Mesenchymal stem cell (in vitro differentiated cells and primary cell): ENCODE measurements around the gene SIRPG.

ENCODE experiments used
- DNase-seq: peaks from one replicate; pipeline ENCODE4 v3.0.0-alpha.2; 2013
- H2AFZ ChIP-seq: one replicate; pipeline ENCODE4 v1.6.1; 2013; ENCODE audit warnings: low read depth, mild to moderate bottlenecking, control low read depth, inconsistent platforms, low read length, moderate library complexity
- H2AK5ac ChIP-seq: 2 replicates; pipeline ENCODE4 v1.6.1; 2013; ENCODE audit warnings: low read length, moderate library complexity, mild to moderate bottlenecking, inconsistent platforms; ENCODE audit not compliant: severe bottlenecking
- H2BK120ac ChIP-seq: one replicate; pipeline ENCODE4 v1.6.1; 2013; ENCODE audit warnings: low read depth, mild to moderate bottlenecking, inconsistent platforms, low read length, moderate library complexity
- H2BK12ac ChIP-seq, 2 experiments: one replicate each; pipeline ENCODE4 v1.6.1; 2013; ENCODE audit warnings: inconsistent platforms in 2 of 2, low read length in 2 of 2, mild to moderate bottlenecking in 2 of 2, moderate library complexity in 2 of 2, control low read depth in 1 of 2
- H2BK15ac ChIP-seq: one replicate; pipeline ENCODE4 v1.6.1; 2013; ENCODE audit warnings: mild to moderate bottlenecking, low read depth, inconsistent platforms; ENCODE audit not compliant: poor library complexity, severe bottlenecking
- H2BK5ac ChIP-seq: 2 replicates; pipeline ENCODE4 v1.6.1; 2013; ENCODE audit warnings: low read depth, mild to moderate bottlenecking, low read length, control low read depth, inconsistent platforms; ENCODE audit not compliant: poor library complexity, severe bottlenecking
- H3K14ac ChIP-seq, 2 experiments: one replicate each; pipeline ENCODE4 v1.6.1; 2013; ENCODE audit warnings: inconsistent platforms in 2 of 2, low read length in 2 of 2, control low read depth in 1 of 2, mild to moderate bottlenecking in 1 of 2, moderate library complexity in 1 of 2
- H3K18ac ChIP-seq, 2 experiments: one replicate each; pipeline ENCODE4 v1.6.1; 2013; ENCODE audit warnings: inconsistent platforms in 2 of 2, low read length in 2 of 2, control low read depth in 1 of 2, low read depth in 1 of 2, mild to moderate bottlenecking in 1 of 2
- H3K23ac ChIP-seq, 2 experiments: one replicate each; pipeline ENCODE4 v1.6.1; 2013; ENCODE audit warnings: inconsistent platforms in 2 of 2, low read length in 2 of 2, mild to moderate bottlenecking in 2 of 2, moderate library complexity in 2 of 2, control low read depth in 1 of 2
- H3K27ac ChIP-seq: 2 replicates; pipeline ENCODE4 v1.5.1; 2013; ENCODE audit warnings: mild to moderate bottlenecking, moderate library complexity, low read length, control low read depth, inconsistent platforms; ENCODE audit not compliant: poor library complexity, severe bottlenecking
- H3K27me3 ChIP-seq, 2 experiments: 2 replicates each; pipeline versions ENCODE4 v1.6.1 to v1.7.0; 2013; ENCODE audit warnings: low read length in 2 of 2, mild to moderate bottlenecking in 2 of 2, moderate library complexity in 2 of 2, control low read depth in 1 of 2, inconsistent platforms in 1 of 2; ENCODE audit not compliant: control insufficient read depth in 1 of 2, insufficient read depth in 1 of 2
- H3K36me3 ChIP-seq, 2 experiments: 2 replicates each; pipeline versions ENCODE4 v1.6.1 to v1.7.0; 2013; ENCODE audit warnings: low read length in 2 of 2, control low read depth in 1 of 2, inconsistent platforms in 1 of 2, low read depth in 1 of 2, mild to moderate bottlenecking in 1 of 2; ENCODE audit not compliant: insufficient read depth in 2 of 2, control insufficient read depth in 1 of 2
- H3K4ac ChIP-seq, 2 experiments: one replicate each; pipeline ENCODE4 v1.6.1; 2013; ENCODE audit warnings: inconsistent platforms in 2 of 2, low read length in 2 of 2, mild to moderate bottlenecking in 2 of 2, moderate library complexity in 2 of 2, control low read depth in 1 of 2, low read depth in 1 of 2
- H3K4me1 ChIP-seq: 2 replicates; pipeline ENCODE4 v1.6.1; 2013; ENCODE audit warnings: low read depth, low read length, control low read depth; ENCODE audit not compliant: control insufficient read depth, insufficient read depth
- H3K4me2 ChIP-seq: 2 replicates; pipeline ENCODE4 v1.6.1; 2013; ENCODE audit warnings: low read length, mild to moderate bottlenecking, inconsistent platforms; ENCODE audit not compliant: poor library complexity, severe bottlenecking
- H3K4me3 ChIP-seq, 2 experiments: 2 replicates each; pipeline versions ENCODE4 v1.5.1 to v1.7.0; 2013; ENCODE audit warnings: low read length in 2 of 2, mild to moderate bottlenecking in 2 of 2, control low read depth in 1 of 2, low read depth in 1 of 2; ENCODE audit not compliant: insufficient read depth in 1 of 2
- H3K79me1 ChIP-seq: replicated peaks from 2 replicates; pipeline ENCODE4 v1.6.1; 2013; ENCODE audit warnings: mild to moderate bottlenecking, control low read depth, low read length, inconsistent platforms; ENCODE audit not compliant: poor library complexity, severe bottlenecking
- H3K9ac ChIP-seq: 2 replicates; pipeline ENCODE4 v1.7.0; 2013; ENCODE audit warnings: mild to moderate bottlenecking, low read length, moderate library complexity
- H3K9me3 ChIP-seq: 2 replicates; pipeline ENCODE4 v1.7.0; 2013; ENCODE audit warnings: mild to moderate bottlenecking, low read length; ENCODE audit not compliant: control insufficient read depth
- H4K8ac ChIP-seq: one replicate; pipeline ENCODE4 v1.6.1; 2013; ENCODE audit warnings: inconsistent platforms, mild to moderate bottlenecking, low read length, moderate library complexity
- H4K91ac ChIP-seq: one replicate; pipeline ENCODE4 v1.6.1; 2013; ENCODE audit warnings: mild to moderate bottlenecking, low read length, inconsistent platforms
- WGBS: methylation state at CpG from one replicate; pipeline ENCODE4 v1.1.7; 2013; ENCODE audit warnings: mixed read lengths; 5-methylcytosine and 5-hydroxymethylcytosine counted together

The SIRPG gene

GRCh38 chr20:1661542-1662299 lies 4.1 kb upstream of the SIRPG start:
- 49% methylated on average over 2 of the region's 2 CpGs for WGBS
- H3K27ac ChIP-seq: no peak overlapping the region
- H4K8ac ChIP-seq: no peak overlapping the region
- no peak overlapping the region for H2BK15ac ChIP-seq
- H3K9ac ChIP-seq: no peak overlapping the region
- no peak overlapping the region for H3K4me3 ChIP-seq
- H2BK120ac ChIP-seq: no peak overlapping the region
- DNase-seq: no peak
- H3K18ac ChIP-seq: no peak overlapping the region
- no peak overlapping the region for H2AK5ac ChIP-seq
- peaks cover 4% of the 10 kb centered on the region for H3K4me1 ChIP-seq
- no peak overlapping the region for H2AFZ ChIP-seq
- H3K4me2 ChIP-seq: no peak overlapping the region
- peaks cover 0 to 39% of the 10 kb centered on the region in 2 experiments for H3K27me3 ChIP-seq
- H3K4ac ChIP-seq: no peak overlapping the region
- no peaks in the 10 kb centered on the region for H3K9me3 ChIP-seq
- H2BK5ac ChIP-seq: no peak overlapping the region
- H3K36me3 ChIP-seq: no peaks in the 10 kb centered on the region
- H2BK12ac ChIP-seq: no peak overlapping the region
- no peak overlapping the region for H3K14ac ChIP-seq
- H4K91ac ChIP-seq: no peak overlapping the region
- H3K79me1 ChIP-seq: no peaks in the 10 kb centered on the region
- no peak overlapping the region for H3K23ac ChIP-seq

- no peak overlapping the region for H3K4ac ChIP-seq
Measured at GRCh38 chr20:1660246-1660645, 2.7 kb upstream of the SIRPG start.

GRCh38 chr20:1656844-1657243 lies 735 bp downstream of the SIRPG start:
- no peak overlapping the region for H3K4me3 ChIP-seq
- no peak overlapping the region for H3K23ac ChIP-seq
- H2BK12ac ChIP-seq: no peak overlapping the region
- DNase-seq: no peak
- H3K4me2 ChIP-seq: no peak overlapping the region
- H3K18ac ChIP-seq: no peak overlapping the region
- H2AFZ ChIP-seq: no peak overlapping the region
- H3K14ac ChIP-seq: no peak overlapping the region
- H2BK15ac ChIP-seq: no peak overlapping the region
- peaks cover 0 to 35% of the 10 kb centered on the region in 2 experiments for H3K27me3 ChIP-seq
- H3K4me1 ChIP-seq: peaks cover 4% of the 10 kb centered on the region
- no peak overlapping the region for H3K9ac ChIP-seq
- no peak overlapping the region for H2BK5ac ChIP-seq
- H2AK5ac ChIP-seq: no peak overlapping the region
- WGBS: 84% methylated on average over 5 of the region's 5 CpGs
- H3K36me3 ChIP-seq: no peaks in the 10 kb centered on the region
- no peak overlapping the region for H4K8ac ChIP-seq
- no peak overlapping the region for H4K91ac ChIP-seq
- no peak overlapping the region for H3K4ac ChIP-seq
- no peaks in the 10 kb centered on the region for H3K79me1 ChIP-seq
- H2BK120ac ChIP-seq: no peak overlapping the region
- H3K9me3 ChIP-seq: peaks cover 11% of the 10 kb centered on the region
- H3K27ac ChIP-seq: no peak overlapping the region

More at GRCh38 chr20:1660246-1660645, 2.7 kb upstream of the SIRPG start:
- Histone ChIP-seq H3K9ac (no peak overlapping the region), H3K79me1 (no peaks in the 10 kb centered on the region), H3K9me3 (no peaks in the 10 kb centered on the region), H2BK5ac (no peak overlapping the region), H2AK5ac (no peak overlapping the region), H3K14ac (no peak overlapping the region), H3K27ac (no peak overlapping the region), H2BK15ac (no peak overlapping the region), H3K23ac (no peak overlapping the region), H3K36me3 (no peaks in the 10 kb centered on the region), H4K91ac (no peak overlapping the region), H2BK120ac (no peak overlapping the region), H2BK12ac (no peak overlapping the region), H3K18ac (no peak overlapping the region), H3K27me3 (peaks cover 0 to 39% of the 10 kb centered on the region in 2 experiments), H3K4me2 (no peak overlapping the region), H4K8ac (no peak overlapping the region), H2AFZ (no peak overlapping the region), H3K4me1 (peaks cover 4% of the 10 kb centered on the region), H3K4me3 (no peak overlapping the region)
- 11% methylated on average over 1 of the region's 2 CpGs for WGBS
- no peak for DNase-seq

- H2BK120ac ChIP-seq: no peak overlapping the region
- H3K4me1 ChIP-seq: peaks cover 4% of the 10 kb centered on the region
- no peak for DNase-seq
- H2BK12ac ChIP-seq: no peak overlapping the region
- no peak overlapping the region for H3K18ac ChIP-seq
- no peak overlapping the region for H2AK5ac ChIP-seq
- no peak overlapping the region for H3K14ac ChIP-seq
- no peaks in the 10 kb centered on the region for H3K79me1 ChIP-seq
- no peak overlapping the region for H3K4me2 ChIP-seq
- H3K27ac ChIP-seq: no peak overlapping the region
- no peak overlapping the region for H2BK5ac ChIP-seq
- H4K91ac ChIP-seq: no peak overlapping the region
- no peak overlapping the region for H3K4me3 ChIP-seq
- H3K27me3 ChIP-seq: peaks cover 0 to 36% of the 10 kb centered on the region in 2 experiments
- H3K4ac ChIP-seq: no peak overlapping the region
- no peak overlapping the region for H4K8ac ChIP-seq
- H3K23ac ChIP-seq: no peak overlapping the region
- H3K9me3 ChIP-seq: peaks cover 11% of the 10 kb centered on the region
- H2AFZ ChIP-seq: no peak overlapping the region
- H3K36me3 ChIP-seq: no peaks in the 10 kb centered on the region
- no peak overlapping the region for H2BK15ac ChIP-seq
- no peak overlapping the region for H3K9ac ChIP-seq
Measured at GRCh38 chr20:1654996-1655395, 2.6 kb downstream of the SIRPG start.
